Stimulated activated CD4-positive, alpha-beta T cell treated with anti-CD3 and anti-CD28 coated beads, Interleukin-4, amount 100 ng/mL, for 24 hours (primary cell): ENCODE measurements around the gene PHC1.
"Not testable (repeated sequence)": the region's sequence is repeated elsewhere in the genome, so short reads cannot be mapped to it uniquely, and the experiment has no call there.

Source experiments
- DNase-seq: peaks from one replicate; pipeline ENCODE4 v3.0.0-alpha.2; 2020

The PHC1 gene

GRCh38 chr12:8911606-8912268, 2.6 kb upstream of the PHC1 start:
- DNase-seq = no peak

GRCh38 chr12:8912914-8913313, 1.4 kb upstream of the PHC1 start:
- peak; percentile 14 for DNase-seq

GRCh38 chr12:8913702-8914032, 642 bp upstream of the PHC1 start:
- DNase-seq = no peak

GRCh38 chr12:8914716-8915526, 612 bp downstream of the PHC1 start:
- DNase-seq = peak; percentile 63

- DNase-seq = no peak
Observed at GRCh38 chr12:8916154-8916553, 1.8 kb downstream of the PHC1 start.

GRCh38 chr12:8917031-8917430, 2.7 kb downstream of the PHC1 start:
- no peak for DNase-seq

- DNase-seq = no peak
Observed at GRCh38 chr12:8917751-8918150, 3.4 kb downstream of the PHC1 start.

GRCh38 chr12:8919643-8920042, 5.3 kb downstream of the PHC1 start:
- DNase-seq = not testable (repeated sequence)

GRCh38 chr12:8922544-8922943, 8.2 kb downstream of the PHC1 start:
- no peak for DNase-seq

- DNase-seq = not testable (repeated sequence)
Observed at GRCh38 chr12:8930655-8931323, 16.5 kb downstream of the PHC1 start.

- not testable (repeated sequence) for DNase-seq
Observed at GRCh38 chr12:8932464-8932863, 18.2 kb downstream of the PHC1 start.

- not testable (repeated sequence) for DNase-seq
Observed at GRCh38 chr12:8934080-8934479, 19.8 kb downstream of the PHC1 start.

GRCh38 chr12:8936735-8937134, 22.4 kb downstream of the PHC1 start:
- DNase-seq = no peak

GRCh38 chr12:8937842-8938442, 23.6 kb downstream of the PHC1 start:
- DNase-seq = not testable (repeated sequence)

GRCh38 chr12:8941691-8942478, 27.6 kb downstream of the PHC1 start:
- DNase-seq = no peak

GRCh38 chr12:8943565-8944186, 29.4 kb downstream of the PHC1 start:
- DNase-seq = no peak

- DNase-seq = no peak
Observed at GRCh38 chr12:8946733-8947132, 32.4 kb downstream of the PHC1 start.

GRCh38 chr12:8947737-8948136, 33.4 kb downstream of the PHC1 start:
- DNase-seq = no peak

GRCh38 chr12:8948701-8949341, 34.5 kb downstream of the PHC1 start:
- no peak for DNase-seq

- DNase-seq = peak; percentile 92
Observed at GRCh38 chr12:8949342-8950220, 35.3 kb downstream of the PHC1 start, which contains the start of gene M6PR. Gene M6PR (minus strand): TSS chr12:8949645. CDS start chr12:8946404, 3,241 bp downstream.

GRCh38 chr12:8950221-8950527, 35.9 kb downstream of the PHC1 start:
- DNase-seq = no peak
